Fibroblast of skin of left quadriceps (primary cell): ENCODE results near the gene C1QTNF8.

Source experiments
- DNase-seq, 2 experiments: peaks; one replicate each; pipeline ENCODE4 v3.0.0-alpha.2; 2013; ENCODE audit warnings: low read depth in 2 of 2

Gene C1QTNF8

DNA sequence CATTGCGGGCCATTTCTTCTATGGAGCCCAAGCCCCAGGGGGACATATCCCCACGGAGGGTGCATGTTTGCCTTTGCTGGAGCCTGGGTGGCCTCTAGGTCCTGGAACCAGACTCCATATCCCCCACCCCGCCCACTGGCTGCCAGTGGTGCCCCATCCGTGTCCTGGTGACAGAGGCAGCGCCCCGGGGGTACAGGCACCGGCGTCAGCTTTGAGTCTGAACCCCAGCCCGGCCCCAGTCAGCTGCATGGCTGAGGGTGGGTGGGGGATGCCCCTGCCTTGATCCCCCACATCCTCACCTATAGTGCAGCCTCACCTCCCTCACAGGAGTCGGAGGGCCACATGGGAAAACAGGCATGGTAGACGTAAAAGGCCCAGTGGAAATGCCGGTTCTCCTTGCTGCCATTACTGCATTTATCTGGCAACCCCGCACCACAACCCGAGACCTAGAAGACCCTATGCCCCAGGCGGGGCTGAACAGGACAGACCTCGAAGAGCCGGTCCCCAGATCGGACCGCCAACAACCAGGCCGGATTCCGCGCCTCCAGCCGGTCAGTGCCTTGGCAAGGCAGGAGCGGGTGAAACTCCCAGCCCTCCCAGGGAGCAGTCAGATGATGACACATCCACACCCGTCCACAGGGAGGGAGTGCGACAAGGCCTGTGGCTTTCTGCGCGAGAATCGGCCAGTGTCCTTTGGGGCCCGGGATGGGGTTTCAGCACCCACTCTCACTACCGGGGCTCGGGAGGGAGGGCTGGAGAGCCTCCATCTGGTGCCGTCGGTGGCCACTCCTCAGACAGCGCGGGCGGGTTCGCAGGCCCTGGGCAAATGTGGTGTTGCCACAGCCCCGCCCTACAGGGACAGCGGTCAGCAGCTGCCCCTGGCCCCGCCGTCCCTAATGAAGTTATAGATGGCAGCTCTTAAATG, 35.4 kb downstream of the C1QTNF8 start:
- no peak for DNase-seq

DNA sequence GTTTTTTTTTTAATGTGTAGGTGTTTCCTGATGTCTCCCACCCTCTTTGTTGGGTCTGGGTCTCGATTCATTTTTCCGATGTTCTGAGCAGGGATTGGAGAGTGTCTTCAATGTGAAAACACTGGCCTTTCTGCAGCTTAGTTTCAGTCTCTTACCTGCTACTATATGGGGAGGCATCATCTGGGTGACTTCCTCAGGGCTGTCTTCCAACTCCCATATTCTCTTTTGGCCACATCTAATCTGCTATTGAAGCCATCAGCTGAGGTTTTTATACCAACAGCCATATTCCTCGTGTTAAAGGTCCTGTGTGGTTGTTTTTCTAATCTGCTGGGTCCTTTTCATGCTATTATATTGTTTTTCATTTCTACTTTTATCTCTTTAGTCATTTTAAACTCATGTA, 36.7 kb downstream of the C1QTNF8 start:
- DNase-seq, result no peak

DNA sequence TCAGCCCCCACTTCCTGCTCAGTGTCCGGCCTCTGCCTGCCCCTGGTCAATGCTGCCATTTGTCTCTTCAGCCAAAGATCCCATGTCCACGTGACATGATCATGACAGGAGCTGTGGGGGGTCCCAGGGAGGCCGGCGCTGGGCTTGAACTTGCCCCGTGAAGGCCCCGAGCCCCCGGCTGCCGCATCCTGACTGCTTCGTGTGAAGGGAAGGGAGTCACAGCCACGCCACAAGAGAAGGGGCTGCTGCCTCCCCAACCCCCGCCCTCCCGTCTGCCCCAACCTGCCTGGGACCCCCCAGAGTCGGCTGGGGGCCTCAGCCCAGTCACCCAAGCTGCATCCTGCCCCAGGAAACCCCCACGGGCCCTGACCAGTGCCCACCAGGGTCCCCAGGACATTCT, 37.8 kb downstream of the C1QTNF8 start:
- DNase-seq, result no peak

- no peak for DNase-seq
Observed at GRCh38 chr16:1057252-1057932, 38.7 kb downstream of the C1QTNF8 start.

- no peak for DNase-seq
Observed at GRCh38 chr16:1056196-1056595, 39.8 kb downstream of the C1QTNF8 start.

GRCh38 chr16:1055557-1055924, 40.5 kb downstream of the C1QTNF8 start:
- no peak for DNase-seq

DNA sequence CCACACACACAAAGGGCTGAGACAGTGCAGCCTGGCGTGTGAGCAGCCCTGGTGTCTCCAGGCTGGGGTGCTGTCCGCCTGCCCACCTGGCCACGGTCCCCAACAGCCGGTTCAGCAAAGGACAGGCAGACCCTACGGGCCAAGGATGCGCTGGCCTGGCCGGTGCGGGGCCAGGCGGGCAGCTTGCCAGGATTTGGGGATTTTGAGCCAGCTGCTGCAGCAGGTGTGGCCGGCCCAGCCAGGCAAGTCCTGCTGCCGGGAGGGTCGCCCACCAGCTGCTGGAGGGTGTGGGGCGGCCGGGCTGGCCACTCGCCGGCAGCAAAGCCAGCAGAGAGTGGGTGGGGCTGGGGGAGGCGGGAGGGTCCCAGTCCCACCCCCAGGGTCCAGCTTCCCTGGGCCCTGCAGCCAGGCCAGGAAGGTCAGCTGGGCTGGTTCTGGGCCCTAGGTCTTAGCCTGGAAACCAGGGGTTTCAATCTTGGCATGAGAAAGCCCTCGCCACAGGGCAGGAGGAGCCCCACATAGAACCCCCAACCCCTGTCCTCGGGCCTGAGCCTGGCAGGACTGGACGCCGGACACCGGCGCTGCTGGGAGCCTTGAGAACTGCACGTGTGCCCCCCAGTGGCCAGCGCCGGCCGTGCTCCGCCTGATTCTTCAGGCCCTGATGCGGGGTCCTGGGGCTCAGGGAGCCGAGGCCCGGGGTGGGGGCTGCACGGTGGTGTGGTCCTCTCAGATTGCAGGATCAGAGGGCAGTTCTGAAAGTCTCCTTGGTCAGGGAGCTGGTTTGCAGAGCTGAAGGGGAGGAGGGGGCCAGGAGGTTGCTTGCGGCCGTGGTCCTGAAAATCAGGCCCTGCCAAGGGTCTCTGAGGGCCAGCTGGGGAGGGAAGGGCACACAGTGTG, 41.1 kb downstream of the C1QTNF8 start:
- DNase-seq, result no peak

- DNase-seq, result no peak
Observed at GRCh38 chr16:1053700-1054368, 42.2 kb downstream of the C1QTNF8 start.

GRCh38 chr16:1053121-1053521, 42.9 kb downstream of the C1QTNF8 start:
- DNase-seq, result no peak

DNA sequence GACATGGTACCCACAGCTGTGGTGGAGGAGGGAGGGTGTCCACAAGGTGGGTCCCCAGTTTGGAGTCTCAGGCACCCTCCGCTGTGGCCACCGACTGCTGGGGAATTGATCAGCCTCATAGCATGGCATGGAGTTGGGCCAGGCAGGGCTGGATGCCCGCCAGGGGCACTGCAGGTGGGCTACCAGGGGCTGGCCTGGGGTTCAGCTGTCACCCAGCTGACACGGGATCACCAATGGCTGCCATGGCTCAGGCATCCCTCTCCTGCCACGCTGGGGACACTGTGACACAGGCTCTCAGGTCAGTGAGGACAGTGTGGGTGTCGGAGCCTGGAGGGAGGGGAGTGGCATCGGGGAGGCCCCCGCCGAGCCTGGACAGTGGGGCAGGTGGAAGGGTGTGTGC, 43.3 kb downstream of the C1QTNF8 start:
- no peak for DNase-seq

GRCh38 chr16:1051446-1051845, 44.6 kb downstream of the C1QTNF8 start:
- DNase-seq, result no peak

- no peak for DNase-seq
Observed at GRCh38 chr16:1050921-1051320, 45.1 kb downstream of the C1QTNF8 start.

DNA sequence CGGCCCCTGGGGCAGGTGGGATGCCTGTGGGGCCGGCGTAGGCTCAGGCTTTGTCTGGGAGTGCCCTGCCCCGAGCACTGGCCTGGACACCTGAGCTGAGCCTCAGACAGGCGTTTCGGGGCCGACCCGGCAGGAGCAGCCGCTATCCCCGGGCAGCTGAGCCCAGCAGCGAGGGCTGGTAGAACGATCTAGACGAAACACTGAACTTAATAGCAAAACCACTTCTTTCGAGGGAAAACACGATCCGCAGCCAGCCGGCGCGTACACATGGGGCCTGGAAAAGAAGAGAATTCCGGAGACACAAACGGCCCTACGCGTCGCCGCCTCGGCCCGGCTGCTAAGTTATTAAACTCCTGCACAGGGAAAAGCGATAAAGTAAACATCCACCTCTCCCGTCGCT, 45.5 kb downstream of the C1QTNF8 start:
- no peak for DNase-seq

- no peak for DNase-seq
Observed at GRCh38 chr16:1049976-1050247, 46.1 kb downstream of the C1QTNF8 start.

DNA sequence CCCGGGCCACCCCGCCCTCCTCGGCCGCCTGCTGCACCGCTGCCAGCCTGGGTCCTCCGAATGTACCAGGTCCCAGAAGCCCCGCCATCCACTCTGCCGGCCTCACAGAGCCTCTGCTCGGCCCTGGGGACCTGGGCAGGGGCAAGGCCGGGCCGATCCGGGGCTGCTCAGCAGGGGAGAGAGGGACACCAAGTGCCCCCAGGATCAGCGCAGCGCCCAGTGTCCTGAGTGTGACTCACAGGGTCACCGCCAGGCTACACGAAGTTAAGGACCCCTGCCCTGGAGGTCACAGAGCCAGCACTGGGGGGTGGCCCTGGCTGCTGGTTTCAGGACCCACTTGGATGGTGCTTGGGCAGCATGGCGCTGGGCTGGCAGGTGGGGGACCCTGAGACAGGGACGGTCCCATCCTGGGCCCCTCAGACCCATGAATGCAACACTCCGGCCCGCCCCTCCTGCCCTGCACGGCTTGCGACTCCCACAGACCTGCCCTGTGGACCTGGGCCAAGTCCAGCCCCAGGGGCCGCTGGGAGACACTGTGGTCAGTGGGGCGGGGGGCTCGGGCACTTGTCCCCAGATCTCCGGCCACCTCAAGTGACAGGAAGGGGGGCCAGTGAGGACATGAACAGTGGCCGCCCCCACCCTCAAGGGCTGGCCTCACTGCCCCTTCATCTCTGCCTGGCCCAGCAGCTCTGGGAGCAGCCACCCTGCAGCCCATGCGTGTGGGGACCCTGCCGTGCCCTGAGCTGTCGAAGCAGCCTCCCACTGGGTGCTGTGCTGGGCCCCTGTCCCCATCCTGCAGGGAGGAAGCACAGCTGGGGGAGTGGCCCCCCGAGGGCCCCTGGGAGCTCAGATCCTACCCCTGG, 46.7 kb downstream of the C1QTNF8 start:
- DNase-seq, result no peak

DNA sequence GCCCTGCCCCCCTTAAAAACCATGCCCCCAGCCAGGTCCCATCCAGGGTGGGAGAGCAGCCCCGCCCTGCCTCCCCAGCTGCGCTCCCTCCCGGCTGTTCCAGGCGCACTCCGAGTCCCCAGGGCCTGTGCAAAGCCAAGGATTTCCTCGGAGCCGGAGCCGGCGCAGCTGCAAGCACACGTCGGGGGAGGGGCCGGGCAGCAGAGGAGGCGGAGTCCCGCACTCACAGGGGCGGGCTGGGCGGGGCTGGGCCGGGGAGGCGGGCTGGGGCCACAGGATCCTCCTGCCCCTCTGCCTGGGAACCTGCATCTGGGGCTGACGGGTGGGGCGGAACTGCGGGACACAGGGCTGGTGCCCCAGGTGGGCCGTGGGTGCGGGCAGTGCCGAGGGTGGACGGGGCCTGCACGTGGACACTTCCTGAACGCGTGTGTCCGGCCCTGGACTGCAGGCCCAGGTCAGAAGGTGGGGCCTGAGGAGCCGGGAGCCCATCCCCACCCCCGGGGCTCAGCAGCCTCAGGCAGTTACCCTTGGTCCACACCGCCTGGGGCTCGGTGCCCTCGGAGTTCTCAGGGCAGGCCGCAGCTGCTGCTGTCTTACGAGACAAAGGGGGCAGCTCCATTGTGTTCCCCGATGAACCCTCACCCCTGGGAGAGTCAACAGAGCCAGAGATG, 47.5 kb downstream of the C1QTNF8 start:
- DNase-seq, result no peak

DNA sequence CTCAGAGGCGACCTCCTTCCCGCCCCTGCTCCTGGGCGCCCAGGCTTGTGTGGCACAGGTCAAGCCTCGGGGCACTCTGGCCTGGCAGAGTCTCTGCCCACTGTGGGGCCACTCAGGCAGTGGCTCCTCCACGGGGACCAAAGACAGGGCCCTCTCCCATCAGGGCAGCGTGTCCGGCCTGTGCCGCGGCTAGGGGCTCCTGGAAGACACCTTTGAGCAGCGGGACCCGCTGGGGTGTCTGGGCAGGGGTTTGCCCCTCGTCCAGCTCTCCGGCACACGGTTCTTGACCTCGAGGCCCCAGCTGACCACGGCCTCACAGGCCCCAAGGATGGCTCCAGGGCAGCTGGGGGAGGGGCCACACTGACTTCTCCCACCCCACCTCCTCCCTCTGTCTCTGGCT, 48.2 kb downstream of the C1QTNF8 start:
- no peak for DNase-seq

- DNase-seq, result no peak
Observed at GRCh38 chr16:1047123-1047522, 48.9 kb downstream of the C1QTNF8 start.

GRCh38 chr16:1045993-1046911, 49.8 kb downstream of the C1QTNF8 start:
- DNase-seq, result no peak
